ENCODE results near the gene CDC5L.

DNA sequence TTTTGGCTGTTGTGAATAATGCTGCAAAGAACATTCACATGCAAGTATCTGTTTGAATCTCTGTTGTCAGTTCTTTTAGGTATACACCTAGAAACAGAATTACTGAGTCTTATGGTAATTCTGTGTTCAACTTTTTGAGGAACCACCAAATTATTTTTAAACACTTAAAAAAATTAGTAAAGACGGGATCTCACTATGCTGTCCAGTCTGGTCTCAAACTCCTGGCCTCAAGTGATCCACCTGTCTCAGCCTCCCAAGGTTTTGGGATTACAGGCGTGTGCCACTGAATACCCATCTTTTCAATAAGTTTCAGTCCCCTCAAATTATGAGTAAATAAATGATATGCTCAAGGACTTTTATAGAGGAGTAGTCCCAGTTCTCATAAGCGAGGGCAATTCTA, 27.5 kb upstream of the CDC5L start:
- no peak for TF ChIP-seq CTCF (conservative IDR thresholded peaks at IDR 0.05)
- TF ChIP-seq ZFX (IDR thresholded peaks at IDR 0.05), result no peak

All from C4-2B (cell line).